ENCODE measurements around the gene HEMK1.

The HEMK1 gene

DNA sequence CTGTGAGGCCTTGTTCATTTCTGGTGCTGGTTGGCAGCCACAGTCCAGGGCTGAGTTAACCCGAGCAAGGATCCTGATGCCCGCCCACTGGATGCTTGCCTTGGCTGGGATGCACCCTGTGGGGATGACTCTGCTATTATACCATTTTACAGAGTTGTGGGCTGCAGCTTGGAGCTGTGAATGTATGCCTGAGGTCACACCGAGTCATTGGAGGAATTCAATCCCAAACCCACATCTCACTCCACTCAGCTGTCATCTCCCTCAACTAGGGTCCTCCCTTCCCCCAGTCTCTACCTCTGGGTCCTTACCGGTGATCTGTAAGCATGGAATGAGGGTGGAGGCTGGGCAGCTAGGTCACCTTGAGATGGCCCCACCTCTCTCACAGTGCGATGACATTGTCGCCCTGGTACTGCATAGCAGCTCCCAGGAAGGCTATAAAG is 69.8 kb downstream of the HEMK1 start:
- Histone ChIP-seq H3K27me3 (ENCODE audit: insufficient read depth, low read length, poor library complexity, severe bottlenecking) (no peaks in the 10 kb centered on the region), H3K9ac (ENCODE audit: low read depth, low read length, poor library complexity, severe bottlenecking) (no peak overlapping the region), H3K4me1 (ENCODE audit: insufficient read depth, low read length, poor library complexity, severe bottlenecking) (peaks cover 22% of the 10 kb centered on the region), H3K9me3 (ENCODE audit: insufficient read depth, low read depth, low read length) (no peaks in the 10 kb centered on the region), H3K9me2 (replicated peaks; ENCODE audit: low read depth, low read length) (no peaks in the 10 kb centered on the region), H3K4me2 (ENCODE audit: low read depth, low read length, poor library complexity, severe bottlenecking) (no peak overlapping the region), H3K4me3 (ENCODE audit: low read length, poor library complexity, severe bottlenecking) (no peak overlapping the region), H3F3A (ENCODE audit: low read depth) (no peaks in the 10 kb centered on the region), H4K20me1 (ENCODE audit: insufficient read depth, low read length, poor library complexity, severe bottlenecking) (peaks cover 46% of the 10 kb centered on the region), H3K79me2 (ENCODE audit: insufficient read depth, low read length) (peaks cover 63% of the 10 kb centered on the region), H3K36me3 (ENCODE audit: insufficient read depth, low read length) (peaks cover 60% of the 10 kb centered on the region), H2AFZ (ENCODE audit: low read length) (no peak overlapping the region)
- no peak for TF ChIP-seq EZH2phosphoT487 (IDR thresholded peaks at IDR 0.05; ENCODE audit: borderline replicate concordance)
- TF ChIP-seq, protein P1, sequence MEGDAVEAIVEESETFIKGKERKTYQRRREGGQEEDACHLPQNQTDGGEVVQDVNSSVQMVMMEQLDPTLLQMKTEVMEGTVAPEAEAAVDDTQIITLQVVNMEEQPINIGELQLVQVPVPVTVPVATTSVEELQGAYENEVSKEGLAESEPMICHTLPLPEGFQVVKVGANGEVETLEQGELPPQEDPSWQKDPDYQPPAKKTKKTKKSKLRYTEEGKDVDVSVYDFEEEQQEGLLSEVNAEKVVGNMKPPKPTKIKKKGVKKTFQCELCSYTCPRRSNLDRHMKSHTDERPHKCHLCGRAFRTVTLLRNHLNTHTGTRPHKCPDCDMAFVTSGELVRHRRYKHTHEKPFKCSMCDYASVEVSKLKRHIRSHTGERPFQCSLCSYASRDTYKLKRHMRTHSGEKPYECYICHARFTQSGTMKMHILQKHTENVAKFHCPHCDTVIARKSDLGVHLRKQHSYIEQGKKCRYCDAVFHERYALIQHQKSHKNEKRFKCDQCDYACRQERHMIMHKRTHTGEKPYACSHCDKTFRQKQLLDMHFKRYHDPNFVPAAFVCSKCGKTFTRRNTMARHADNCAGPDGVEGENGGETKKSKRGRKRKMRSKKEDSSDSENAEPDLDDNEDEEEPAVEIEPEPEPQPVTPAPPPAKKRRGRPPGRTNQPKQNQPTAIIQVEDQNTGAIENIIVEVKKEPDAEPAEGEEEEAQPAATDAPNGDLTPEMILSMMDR (conservative IDR thresholded peaks at IDR 0.05; ENCODE audit: low read length), result no peak

DNA sequence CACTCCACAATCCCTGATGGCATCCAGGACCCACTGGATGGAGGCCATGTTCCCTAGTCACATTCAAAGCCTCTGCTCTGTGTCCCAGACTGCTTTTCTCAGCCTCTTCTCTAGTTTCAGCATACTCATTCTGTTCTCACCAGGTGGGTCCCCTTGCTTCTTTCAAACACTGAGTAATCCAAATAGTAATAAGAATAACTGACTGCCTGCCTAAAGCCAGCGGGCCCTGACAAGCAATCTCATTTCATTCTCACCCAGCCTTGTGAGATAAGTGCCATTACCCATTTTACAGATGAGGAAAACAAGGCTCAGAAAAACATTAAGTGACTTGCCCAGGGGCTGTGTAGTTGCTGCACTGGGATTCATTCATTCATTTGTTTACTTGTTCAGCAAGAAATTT is 73.1 kb downstream of the HEMK1 start:
- no peaks in the 10 kb centered on the region for H3K9me3 ChIP-seq (ENCODE audit: insufficient read depth, low read depth, low read length)
- no peaks in the 10 kb centered on the region for H3K9me2 ChIP-seq (replicated peaks; ENCODE audit: low read depth, low read length)
- H2AFZ ChIP-seq (ENCODE audit: low read length), result no peak overlapping the region
- no peak for TF ChIP-seq EZH2phosphoT487 (IDR thresholded peaks at IDR 0.05; ENCODE audit: borderline replicate concordance)
- TF ChIP-seq, protein P1 (conservative IDR thresholded peaks at IDR 0.05; ENCODE audit: low read length), result no peak
- no peaks in the 10 kb centered on the region for H3K27me3 ChIP-seq (ENCODE audit: insufficient read depth, low read length, poor library complexity, severe bottlenecking)
- H4K20me1 ChIP-seq (ENCODE audit: insufficient read depth, low read length, poor library complexity, severe bottlenecking), result peaks cover 24% of the 10 kb centered on the region
- H3K36me3 ChIP-seq (ENCODE audit: insufficient read depth, low read length), result peaks cover 88% of the 10 kb centered on the region
- peaks cover 30% of the 10 kb centered on the region for H3K79me2 ChIP-seq (ENCODE audit: insufficient read depth, low read length)
- H3K4me2 ChIP-seq (ENCODE audit: low read depth, low read length, poor library complexity, severe bottlenecking), result no peak overlapping the region
- H3K4me3 ChIP-seq (ENCODE audit: low read length, poor library complexity, severe bottlenecking), result no peak overlapping the region
- no peaks in the 10 kb centered on the region for H3F3A ChIP-seq (ENCODE audit: low read depth)
- H3K4me1 ChIP-seq (ENCODE audit: insufficient read depth, low read length, poor library complexity, severe bottlenecking), result peaks cover 7% of the 10 kb centered on the region
- H3K9ac ChIP-seq (ENCODE audit: low read depth, low read length, poor library complexity, severe bottlenecking), result no peak overlapping the region

DNA sequence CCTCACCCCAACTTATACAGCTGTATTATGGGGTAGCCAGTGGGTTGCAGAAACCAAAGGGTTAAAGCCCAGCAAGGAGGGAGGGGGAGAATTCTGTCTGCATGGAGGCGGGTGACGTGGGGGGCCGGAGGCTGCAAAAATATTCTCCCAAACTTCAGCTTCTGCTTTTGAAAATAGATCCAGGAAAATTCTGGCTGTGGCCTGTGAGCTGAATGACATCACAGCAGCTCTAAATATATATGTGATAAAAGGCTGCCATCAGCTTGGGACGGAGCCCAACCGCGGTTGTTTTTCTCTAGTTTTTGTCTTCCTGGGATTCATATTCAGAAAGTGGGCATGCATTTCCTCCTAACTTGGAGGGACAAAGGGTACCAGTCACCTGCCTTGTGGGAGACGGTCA is 75.2 kb downstream of the HEMK1 start:
- H4K20me1 ChIP-seq (ENCODE audit: insufficient read depth, low read length, poor library complexity, severe bottlenecking), result peaks cover 14% of the 10 kb centered on the region
- H3K36me3 ChIP-seq (ENCODE audit: insufficient read depth, low read length), result peaks cover 100% of the 10 kb centered on the region
- no peaks in the 10 kb centered on the region for H3F3A ChIP-seq (ENCODE audit: low read depth)

More for the DNA sequence above, 75.2 kb downstream of the HEMK1 start:
- H3K4me1 ChIP-seq (ENCODE audit: insufficient read depth, low read length, poor library complexity, severe bottlenecking), result no peaks in the 10 kb centered on the region
- no peak for TF ChIP-seq EZH2phosphoT487 (IDR thresholded peaks at IDR 0.05; ENCODE audit: borderline replicate concordance)
- TF ChIP-seq, protein P1 (conservative IDR thresholded peaks at IDR 0.05; ENCODE audit: low read length), result no peak
- no peak overlapping the region for H2AFZ ChIP-seq (ENCODE audit: low read length)
- H3K9me3 ChIP-seq (ENCODE audit: insufficient read depth, low read depth, low read length), result no peaks in the 10 kb centered on the region
- H3K27me3 ChIP-seq (ENCODE audit: insufficient read depth, low read length, poor library complexity, severe bottlenecking), result no peaks in the 10 kb centered on the region
- H3K79me2 ChIP-seq (ENCODE audit: insufficient read depth, low read length), result peaks cover 8% of the 10 kb centered on the region; the same call in 1 of the 2 replicates
- no peak overlapping the region for H3K9ac ChIP-seq (ENCODE audit: low read depth, low read length, poor library complexity, severe bottlenecking)
- no peak overlapping the region for H3K4me2 ChIP-seq (ENCODE audit: low read depth, low read length, poor library complexity, severe bottlenecking)
- no peak overlapping the region for H3K4me3 ChIP-seq (ENCODE audit: low read length, poor library complexity, severe bottlenecking)
- no peaks in the 10 kb centered on the region for H3K9me2 ChIP-seq (replicated peaks; ENCODE audit: low read depth, low read length)

Data from Loucy (cell line).